ENCODE measurements around the gene UNC13B. TPM values are rescaled to one million over a fixed set of nuclear protein-coding genes. Genes with fewer than 3 reads are reported as not detected.

UNC13B gene
- total RNA-seq, 2 donors from 2014 or later, result 1.4 to 1.7 TPM

- peaks cover 36% of the 10 kb centered on the region for H3K27me3 Mint-ChIP-seq
- no peaks in the 10 kb centered on the region for H3K36me3 Mint-ChIP-seq (ENCODE audit: low read depth)
- H3K27ac Mint-ChIP-seq, result no peak overlapping the region
- H3K9me3 Mint-ChIP-seq, result peaks cover 10% of the 10 kb centered on the region
- no peaks in the 10 kb centered on the region for H3K4me1 Mint-ChIP-seq
- H3K4me3 Mint-ChIP-seq, result no peak overlapping the region
- ATAC-seq (replicated peaks), result no peak
Observed at GRCh38 chr9:35432076-35432475, 270.3 kb downstream of the UNC13B start.

- no peak overlapping the region for H3K27ac Mint-ChIP-seq
- H3K9me3 Mint-ChIP-seq, result no peaks in the 10 kb centered on the region
- H3K4me3 Mint-ChIP-seq, result no peak overlapping the region
- ATAC-seq (replicated peaks), result no peak
- no peaks in the 10 kb centered on the region for H3K4me1 Mint-ChIP-seq
- H3K36me3 Mint-ChIP-seq (ENCODE audit: low read depth), result no peaks in the 10 kb centered on the region
- H3K27me3 Mint-ChIP-seq, result peaks cover 11% of the 10 kb centered on the region
Observed at GRCh38 chr9:35436933-35437332, 275.1 kb downstream of the UNC13B start.

- H3K27me3 Mint-ChIP-seq, result peaks cover 42% of the 10 kb centered on the region
- no peak overlapping the region for H3K27ac Mint-ChIP-seq
- H3K4me1 Mint-ChIP-seq, result no peaks in the 10 kb centered on the region
- H3K4me3 Mint-ChIP-seq, result no peak overlapping the region
- H3K36me3 Mint-ChIP-seq (ENCODE audit: low read depth), result no peaks in the 10 kb centered on the region
- no peak for ATAC-seq (replicated peaks)
- no peaks in the 10 kb centered on the region for H3K9me3 Mint-ChIP-seq
Observed at GRCh38 chr9:35446012-35446411, 284.2 kb downstream of the UNC13B start.

- H3K4me3 Mint-ChIP-seq, result no peak overlapping the region
- no peak overlapping the region for H3K27ac Mint-ChIP-seq
- peaks cover 7% of the 10 kb centered on the region for H3K9me3 Mint-ChIP-seq
- peaks cover 54% of the 10 kb centered on the region for H3K27me3 Mint-ChIP-seq
- H3K36me3 Mint-ChIP-seq (ENCODE audit: low read depth), result no peaks in the 10 kb centered on the region
- H3K4me1 Mint-ChIP-seq, result no peaks in the 10 kb centered on the region
- no peak for ATAC-seq (replicated peaks)
Observed at GRCh38 chr9:35448496-35448895, 286.7 kb downstream of the UNC13B start.

- no peak for ATAC-seq (replicated peaks)
- H3K9me3 Mint-ChIP-seq, result peaks cover 12% of the 10 kb centered on the region
- no peak overlapping the region for H3K27ac Mint-ChIP-seq
- H3K4me1 Mint-ChIP-seq, result no peaks in the 10 kb centered on the region
- H3K36me3 Mint-ChIP-seq (ENCODE audit: low read depth), result no peaks in the 10 kb centered on the region
- peaks cover 38% of the 10 kb centered on the region for H3K27me3 Mint-ChIP-seq
- H3K4me3 Mint-ChIP-seq, result no peak overlapping the region
Observed at GRCh38 chr9:35452481-35452880, 290.7 kb downstream of the UNC13B start.

GRCh38 chr9:35453786-35454185 is 292.0 kb downstream of the UNC13B start:
- Mint-ChIP-seq H3K9me3 (peaks cover 12% of the 10 kb centered on the region), H3K27me3 (peaks cover 32% of the 10 kb centered on the region), H3K27ac (no peak overlapping the region), H3K4me1 (no peaks in the 10 kb centered on the region), H3K36me3 (ENCODE audit: low read depth) (no peaks in the 10 kb centered on the region), H3K4me3 (no peak overlapping the region)
- no peak for ATAC-seq (replicated peaks)

Other genes with a start within 250 kb of the UNC13B start
- under 1 TPM in 1 of 2 donors, not detected in 1; 0.16 TPM for gene PHF24, start 203.7 kb upstream of the UNC13B start, total RNA-seq
- 10 to 100 TPM in 1 of 2 donors, 1 to 10 TPM in 1; 4.4 to 10.7 TPM for gene DNAJB5, start 172.3 kb upstream of the UNC13B start, total RNA-seq
- 100 to 1,000 TPM; 235 to 322 TPM for gene VCP, start 89.4 kb upstream of the UNC13B start, total RNA-seq
- 100 to 1,000 TPM in 1 of 2 donors, 10 to 100 TPM in 1; 94.2 to 124 TPM for gene FANCG, start 82.1 kb upstream of the UNC13B start, total RNA-seq
- gene PIGO, start 65.4 kb upstream of the UNC13B start, total RNA-seq, result 10 to 100 TPM; 15.0 to 16.6 TPM
- gene STOML2, start 58.9 kb upstream of the UNC13B start, total RNA-seq, result 100 to 1,000 TPM; 117 to 226 TPM
- gene ATOSB, start 46.1 kb upstream of the UNC13B start, total RNA-seq, result 10 to 100 TPM; 10.6 to 18.8 TPM

All from activated T-helper 17 cell treated with anti-CD3 and anti-CD28 coated beads, Interleukin-2, amount 50 U/mL, for 72 hours (primary cell).